Right lobe of liver (tissue), 6 donors: ENCODE results near the gene EFHD2. TPM values are rescaled to one million over a fixed set of nuclear protein-coding genes. Genes with fewer than 3 reads are reported as not detected.
A peak's percentile ranks its signal among the peaks of the same experiment; 100 is the strongest.

ENCODE experiments used
- ATAC-seq, 4 donors: fragments of 200-7000 bp; cut with Tn5 transposase; one replicate each; pipeline ENCODE4 v1.9.1; 2020; ENCODE audit warnings: mild to moderate bottlenecking in 4 of 4, moderate library complexity in 4 of 4
- DNase-seq, 3 donors: peaks; one replicate each; pipeline ENCODE4 v3.0.0-alpha.2; 2020
- H3K27ac ChIP-seq, 3 donors: fragments of 200-600 bp; one replicate each; pipeline ENCODE4 v1.8.0; 2022
- H3K27me3 ChIP-seq, 2 donors: fragments of 200-600 bp; one replicate each; pipeline ENCODE4 v1.8.0; 2022
- H3K36me3 ChIP-seq, 4 donors: fragments of 200-600 bp; sonication (generic) in 1 of 4; one replicate each; pipeline versions ENCODE4 v1.5.1 to v1.8.0; 2017 to 2022; ENCODE audit warnings: control low read depth in 1 of 4
- H3K4me1 ChIP-seq, 4 donors: fragments of 200-600 bp; sonication (generic) in 1 of 4; one replicate each; pipeline versions ENCODE4 v1.5.1 to v1.8.0; 2017 to 2022; ENCODE audit warnings: control low read depth in 1 of 4
- H3K4me3 ChIP-seq, 3 donors: fragments of 200-600 bp; one replicate each; pipeline ENCODE4 v1.8.0; 2022
- H3K9me3 ChIP-seq, 4 donors: fragments of 200-600 bp; sonication (generic) in 1 of 4; one replicate each; pipeline versions ENCODE4 v1.5.1 to v1.8.0; 2017 to 2022; ENCODE audit warnings: control low read depth in 1 of 4
- CTCF ChIP-seq, 4 donors: fragments of 200-600 bp in 3 of 4; fragments of 450-650 bp in 1 of 4; IDR thresholded peaks; one replicate each; pipeline versions ENCODE4 v1.5.1 to v1.8.0; 2016 to 2022; ENCODE audit warnings: antibody characterized with exemption in 4 of 4, mild to moderate bottlenecking in 2 of 4
- POLR2A ChIP-seq: fragments of 450-650 bp; IDR thresholded peaks from one replicate; pipeline ENCODE4 v1.6.1; 2017; ENCODE audit warnings: antibody characterized with exemption, mild to moderate bottlenecking
- WGBS: methylation state at CpG from one replicate; pipeline ENCODE4 v1.1.6; 2018; ENCODE audit warnings: low coverage, low lambda C conversion rate; ENCODE audit not compliant: insufficient coverage; ENCODE audit errors: missing lambda C conversion rate; 5-methylcytosine and 5-hydroxymethylcytosine counted together
- intact Hi-C, 2 donors: fragments of 100-400 bp; cut with DNase I; formaldehyde crosslinking; loops; one replicate each; pipeline versions ENCODE4 v1.11.2 to v1.14.1; 2022
- long read RNA-seq: library from polyadenylated mRNA; unstranded; transcript quantifications from one replicate; pipeline ENCODE4 v2.0.0, GENCODE V29; 2019
- total RNA-seq, 6 experiments: library from RNA; depleted of rRNA in 2 of 6; stranded (reverse); fragments of >200 nt in 2 of 6; fragmentation: NEBNext Ultra II Directional in 3 of 6; extraction: Animal tissue kit (Norgen Biotek cat#: 25700) in 3 of 6; gene quantifications; one replicate each; pipeline versions ENCODE4 v1.1.0 to v1.2.4, GENCODE V29; 2016 to 2023
- donor health status: DM: no; HTN: yes; CAD: no.
- donor health status: DM: no; HTN: no; CAD: no.
- donor health status: DM: no; HTN: no; CAD: no.
- donor health status: DM: no; HTN: yes; CAD: no.
- donor health status: DM: no; HTN: yes; CAD: no.

The EFHD2 gene, protein sequence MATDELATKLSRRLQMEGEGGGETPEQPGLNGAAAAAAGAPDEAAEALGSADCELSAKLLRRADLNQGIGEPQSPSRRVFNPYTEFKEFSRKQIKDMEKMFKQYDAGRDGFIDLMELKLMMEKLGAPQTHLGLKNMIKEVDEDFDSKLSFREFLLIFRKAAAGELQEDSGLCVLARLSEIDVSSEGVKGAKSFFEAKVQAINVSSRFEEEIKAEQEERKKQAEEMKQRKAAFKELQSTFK
- total RNA-seq: 10 to 100 TPM in 5 of 6 experiments, 1 to 10 TPM in 1; 9.9 to 19.4 (median 15.6) TPM
- long read RNA-seq: 0 reads

DNA sequence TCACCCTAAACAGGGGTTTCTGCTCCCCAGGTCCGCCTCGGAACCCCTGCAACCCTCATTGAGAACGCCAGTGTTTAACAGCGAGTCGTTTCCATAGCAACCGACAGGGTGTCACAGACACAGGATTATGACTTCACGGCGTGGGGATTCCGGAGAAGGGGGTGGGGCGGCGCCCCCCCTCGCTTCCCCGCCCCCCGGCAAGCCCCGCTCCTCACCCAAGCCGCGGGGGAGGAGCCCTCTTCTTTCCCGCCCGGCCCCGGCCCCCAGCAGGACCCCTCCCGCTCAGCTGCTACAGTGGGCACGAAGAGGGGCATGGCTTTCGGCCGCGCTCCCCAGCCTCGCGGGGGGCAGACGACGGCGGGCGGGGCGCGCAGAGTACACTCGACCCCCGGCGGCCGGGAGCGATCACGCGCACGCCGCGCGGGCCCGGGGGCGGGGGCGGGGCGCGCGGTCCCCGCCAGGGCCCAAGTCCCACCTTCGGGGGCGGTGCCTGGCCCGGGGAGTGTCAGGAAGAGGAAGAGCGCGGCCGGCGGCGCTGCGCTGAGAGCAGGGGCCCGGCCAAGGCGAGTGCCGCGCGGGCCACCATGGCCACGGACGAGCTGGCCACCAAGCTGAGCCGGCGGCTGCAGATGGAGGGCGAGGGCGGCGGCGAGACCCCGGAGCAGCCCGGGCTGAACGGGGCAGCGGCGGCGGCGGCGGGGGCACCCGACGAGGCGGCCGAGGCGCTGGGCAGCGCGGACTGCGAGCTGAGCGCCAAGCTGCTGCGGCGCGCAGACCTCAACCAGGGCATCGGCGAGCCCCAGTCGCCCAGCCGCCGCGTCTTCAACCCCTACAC is at the start of gene EFHD2:
Gene EFHD2, plus strand, starts transcription at position 501 of the 835 bp plus-strand sequence. Its CDS starts 84 bp downstream, at position 585.
- peak in 2 of 4 donors; percentile 5 to 9 for TF ChIP-seq CTCF (IDR thresholded peaks at IDR 0.05)
- TF ChIP-seq POLR2A: peak; percentile 87
- peak within 1 kb of the TSS; percentile 31 to 79 (median 60) for H3K27ac ChIP-seq
- H3K4me3 ChIP-seq: peak within 1 kb of the TSS; percentile 78 to 94 (median 89)
- H3K4me1 ChIP-seq: no peaks in the 10 kb centered on the region
- no peaks in the 10 kb centered on the region for H3K9me3 ChIP-seq
- no peaks in the 10 kb centered on the region for H3K27me3 ChIP-seq
- ATAC-seq (peak; percentile 90 to 94 (median 92)), DNase-seq (peak; percentile 88 to 91 (median 90))
- 0% methylated on average over 16 of the region's 99 CpGs for WGBS
- no peaks in the 10 kb centered on the region for H3K36me3 ChIP-seq
- intact Hi-C loops: no loop called here

- Histone ChIP-seq H3K27me3 (no peaks in the 10 kb centered on the region), H3K36me3 (no peaks in the 10 kb centered on the region), H3K4me1 (peaks cover 0 to under 1% (median 0%) of the 10 kb centered on the region in 4 donors), H3K9me3 (no peaks in the 10 kb centered on the region), H3K4me3 (no peak overlapping the region), H3K27ac (no peak overlapping the region)
- WGBS: 90% methylated on average over 2 of the region's 14 CpGs
- TF ChIP-seq POLR2A (no peak), CTCF (IDR thresholded peaks at IDR 0.05) (no peak)
- DNase-seq (no peak), ATAC-seq (no peak)
- intact Hi-C loops: no loop called here
Measured at GRCh38 chr1:15360700-15361099, 49.0 kb upstream of the EFHD2 start.

DNA sequence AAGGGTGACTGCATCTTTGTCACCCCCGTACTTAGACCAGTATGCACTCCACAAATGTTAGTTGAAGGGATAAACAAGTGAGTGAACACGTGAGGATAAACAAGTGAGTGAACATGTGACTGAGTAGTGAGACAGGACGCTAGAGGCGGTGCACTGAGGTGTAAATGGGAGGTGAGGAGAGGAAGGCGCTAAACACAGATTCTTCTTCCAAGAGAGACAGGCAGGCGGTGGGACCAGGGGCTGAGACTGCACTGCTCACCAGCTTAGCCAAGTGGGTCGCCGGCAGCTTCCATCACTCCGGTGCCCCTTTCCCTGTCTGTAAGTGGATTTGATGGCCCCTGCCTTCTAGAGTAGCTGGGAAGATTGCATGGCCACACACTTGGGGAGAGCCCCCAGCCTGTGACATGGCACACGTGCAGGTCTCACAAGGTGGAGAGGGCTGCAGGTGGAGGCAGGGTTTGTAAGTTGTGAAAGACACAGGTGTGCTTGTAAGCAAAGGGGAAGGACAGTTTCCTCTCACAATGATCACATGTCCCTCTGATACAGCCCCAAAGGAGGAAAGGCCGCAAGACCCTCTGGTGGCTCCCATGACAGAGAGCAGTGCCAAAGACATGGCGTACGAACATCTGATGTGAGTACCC is 47.5 kb upstream of the EFHD2 start:
- no peak for ATAC-seq
- no peaks in the 10 kb centered on the region for H3K27me3 ChIP-seq
- peaks cover 0 to 12% (median 5%) of the 10 kb centered on the region in 4 donors for H3K4me1 ChIP-seq
- intact Hi-C loops: no loop called here
- no peaks in the 10 kb centered on the region for H3K36me3 ChIP-seq
- no peak overlapping the region for H3K27ac ChIP-seq
- WGBS: 79% methylated on average over 6 of the region's 13 CpGs
- TF ChIP-seq POLR2A: no peak
- no peak for TF ChIP-seq CTCF (IDR thresholded peaks at IDR 0.05)
- no peaks in the 10 kb centered on the region for H3K9me3 ChIP-seq
- no peak for DNase-seq
- no peak overlapping the region for H3K4me3 ChIP-seq

GRCh38 chr1:15362737-15363128 is 47.0 kb upstream of the EFHD2 start:
- WGBS: 50% methylated on average over 1 of the region's 4 CpGs

More at GRCh38 chr1:15362737-15363128, 47.0 kb upstream of the EFHD2 start:
- H3K9me3 ChIP-seq: no peaks in the 10 kb centered on the region
- H3K27ac ChIP-seq: no peak overlapping the region
- no peaks in the 10 kb centered on the region for H3K27me3 ChIP-seq
- peaks cover 0 to 15% (median 7%) of the 10 kb centered on the region in 4 donors for H3K4me1 ChIP-seq
- intact Hi-C loops: no loop called here
- no peak overlapping the region for H3K4me3 ChIP-seq
- H3K36me3 ChIP-seq: no peaks in the 10 kb centered on the region
- no peak for TF ChIP-seq POLR2A
- TF ChIP-seq CTCF (IDR thresholded peaks at IDR 0.05): no peak
- no peak for DNase-seq
- no peak for ATAC-seq
